SU-DHL-6 (cell line): ENCODE data around the gene TRAPPC4.
"Not testable (repeated sequence)": the region's sequence is repeated elsewhere in the genome, so short reads cannot be mapped to it uniquely, and the experiment has no call there.

ENCODE experiments used
- H2AFZ ChIP-seq: fragments of 200-600 bp; sonication (generic); 2 replicates; pipeline ENCODE4 v1.6.1; 2014; ENCODE audit warnings: low read depth, mild to moderate bottlenecking, moderate library complexity, mixed read lengths, antibody characterized with exemption, low read length; ENCODE audit not compliant: severe bottlenecking
- H3F3A ChIP-seq: fragments of 200-600 bp; shearing (Covaris generic); 2 replicates; pipeline ENCODE4 v1.6.0; 2016; ENCODE audit warnings: antibody characterized with exemption, mild to moderate bottlenecking; ENCODE audit not compliant: insufficient read depth
- H3K27ac ChIP-seq: fragments of 200-600 bp; sonication (generic); 2 replicates; pipeline ENCODE4 v1.5.1; 2016; ENCODE audit warnings: low read depth, mild to moderate bottlenecking, low read length, moderate library complexity, mixed read lengths
- H3K27me3 ChIP-seq: fragments of 200-600 bp; sonication (generic), shearing (Covaris generic); 2 replicates; pipeline ENCODE4 v1.6.0; 2014; ENCODE audit warnings: mild to moderate bottlenecking, low read length
- H3K36me3 ChIP-seq: fragments of 200-600 bp; sonication (generic); 2 replicates; pipeline ENCODE4 v1.6.1; 2014; ENCODE audit warnings: mild to moderate bottlenecking, low read length, mixed read lengths
- H3K4me2 ChIP-seq: fragments of 300-600, 200-600 bp; shearing (Covaris generic), sonication (generic); 2 replicates; pipeline ENCODE4 v1.6.0; 2014; ENCODE audit warnings: low read length, low read depth, mild to moderate bottlenecking; ENCODE audit not compliant: poor library complexity, severe bottlenecking
- H3K4me3 ChIP-seq: fragments of 200-600 bp; sonication (generic); 2 replicates; pipeline ENCODE4 v1.5.1; 2014; ENCODE audit warnings: antibody characterized with exemption, low read length, mild to moderate bottlenecking, mixed read lengths; ENCODE audit not compliant: insufficient read depth, poor library complexity, severe bottlenecking
- H3K79me2 ChIP-seq: fragments of 200-600 bp; sonication (generic); 2 replicates; pipeline ENCODE4 v1.6.1; 2014; ENCODE audit warnings: mild to moderate bottlenecking, low read length, moderate library complexity; ENCODE audit not compliant: insufficient read depth
- H3K9ac ChIP-seq: fragments of 200-600 bp; sonication (generic); 2 replicates; pipeline ENCODE4 v1.7.0; 2014; ENCODE audit warnings: mild to moderate bottlenecking, low read length
- H3K9me2 ChIP-seq: fragments of 200-600 bp; sonication (generic); replicated peaks from 2 replicates; pipeline ENCODE4 v1.6.1; 2014; ENCODE audit warnings: low read length; ENCODE audit not compliant: insufficient read depth
- H3K9me3 ChIP-seq: fragments of 200-600 bp; sonication (generic); 2 replicates; pipeline ENCODE4 v1.6.1; 2014; ENCODE audit warnings: low read length, mixed read lengths; ENCODE audit not compliant: insufficient read depth
- H4K20me1 ChIP-seq: fragments of 200-600 bp; sonication (generic); 2 replicates; pipeline ENCODE4 v1.6.1; 2014; ENCODE audit warnings: low read depth, mild to moderate bottlenecking, antibody characterized with exemption, low read length, moderate library complexity, mixed read lengths
- EZH2phosphoT487 ChIP-seq: fragments of 200-600 bp; sonication (generic), shearing (Covaris generic); conservative IDR thresholded peaks from 2 replicates; pipeline ENCODE4 v1.6.1; 2018; ENCODE audit warnings: mild to moderate bottlenecking, antibody characterized with exemption, low read length, moderate library complexity, mixed read lengths
- TF ChIP-seq, protein P1 (sequence below): fragments of 200-600 bp; sonication (generic); IDR thresholded peaks from one replicate; pipeline ENCODE4 v1.5.1; 2017; ENCODE audit warnings: antibody characterized with exemption, mild to moderate bottlenecking, low read length, moderate library complexity; ENCODE audit not compliant: insufficient read depth, poor library complexity, severe bottlenecking

Gene TRAPPC4

DNA sequence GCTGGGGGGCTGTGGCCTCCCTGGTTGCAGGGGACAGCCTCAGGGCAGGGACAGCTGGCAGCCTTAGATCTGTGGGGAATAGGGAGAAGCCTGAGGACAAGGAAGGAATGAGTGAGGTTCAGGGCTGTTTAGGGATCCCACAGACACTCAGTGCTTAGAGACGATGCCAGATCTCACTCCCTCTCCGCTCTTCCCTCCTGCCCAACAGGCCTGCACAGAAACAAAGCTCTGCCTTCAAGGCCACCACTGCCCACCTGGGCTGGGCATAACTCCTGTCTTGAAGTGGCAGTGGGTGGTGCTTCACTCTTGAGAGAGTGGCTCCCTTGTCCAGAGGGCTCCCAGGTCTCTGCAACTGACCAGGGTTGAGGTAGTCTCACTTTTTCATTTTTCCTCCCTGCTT, 33.7 kb upstream of the TRAPPC4 start:
- H3K9ac ChIP-seq: no peak overlapping the region
- H2AFZ ChIP-seq: no peak overlapping the region

DNA sequence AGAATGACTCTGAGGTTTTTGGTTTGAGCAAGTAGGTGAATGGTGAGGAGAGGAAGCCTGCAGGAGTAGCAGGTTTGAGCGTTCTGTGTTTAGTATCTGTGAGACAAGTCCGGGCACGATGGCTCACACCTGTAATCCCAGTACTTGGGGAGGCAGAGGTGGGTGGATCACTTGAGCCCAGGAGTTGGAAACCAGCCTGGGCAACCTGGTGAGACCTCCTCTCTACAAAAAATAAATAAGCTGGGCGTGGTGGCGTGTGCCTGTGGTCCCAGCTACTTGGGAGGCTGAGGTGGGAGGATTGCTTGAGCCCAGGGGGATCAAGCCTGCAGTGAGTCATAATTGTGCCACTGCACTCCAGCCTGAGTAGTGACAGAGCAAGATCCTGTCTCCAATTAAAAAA, 30.3 kb upstream of the TRAPPC4 start:
- 0 out of 2 replicates have a peak, but pooled peaks cover 4% of the 10 kb centered on the region for H3F3A ChIP-seq
- no peaks in the 10 kb centered on the region for H3K9me3 ChIP-seq
- H3K4me2 ChIP-seq: no peak overlapping the region
- H3K27me3 ChIP-seq: no peaks in the 10 kb centered on the region
- H3K9me2 ChIP-seq: no peaks in the 10 kb centered on the region
- H3K4me3 ChIP-seq: no peak overlapping the region
- no peak overlapping the region for H2AFZ ChIP-seq
- H4K20me1 ChIP-seq: no peaks in the 10 kb centered on the region
- TF ChIP-seq EZH2phosphoT487: no peak
- TF ChIP-seq, protein P1, sequence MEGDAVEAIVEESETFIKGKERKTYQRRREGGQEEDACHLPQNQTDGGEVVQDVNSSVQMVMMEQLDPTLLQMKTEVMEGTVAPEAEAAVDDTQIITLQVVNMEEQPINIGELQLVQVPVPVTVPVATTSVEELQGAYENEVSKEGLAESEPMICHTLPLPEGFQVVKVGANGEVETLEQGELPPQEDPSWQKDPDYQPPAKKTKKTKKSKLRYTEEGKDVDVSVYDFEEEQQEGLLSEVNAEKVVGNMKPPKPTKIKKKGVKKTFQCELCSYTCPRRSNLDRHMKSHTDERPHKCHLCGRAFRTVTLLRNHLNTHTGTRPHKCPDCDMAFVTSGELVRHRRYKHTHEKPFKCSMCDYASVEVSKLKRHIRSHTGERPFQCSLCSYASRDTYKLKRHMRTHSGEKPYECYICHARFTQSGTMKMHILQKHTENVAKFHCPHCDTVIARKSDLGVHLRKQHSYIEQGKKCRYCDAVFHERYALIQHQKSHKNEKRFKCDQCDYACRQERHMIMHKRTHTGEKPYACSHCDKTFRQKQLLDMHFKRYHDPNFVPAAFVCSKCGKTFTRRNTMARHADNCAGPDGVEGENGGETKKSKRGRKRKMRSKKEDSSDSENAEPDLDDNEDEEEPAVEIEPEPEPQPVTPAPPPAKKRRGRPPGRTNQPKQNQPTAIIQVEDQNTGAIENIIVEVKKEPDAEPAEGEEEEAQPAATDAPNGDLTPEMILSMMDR: no peak
- H3K79me2 ChIP-seq: no peaks in the 10 kb centered on the region
- no peaks in the 10 kb centered on the region for H3K36me3 ChIP-seq
- no peak overlapping the region for H3K9ac ChIP-seq
- no peak overlapping the region for H3K27ac ChIP-seq

More for the DNA sequence above, 33.7 kb upstream of the TRAPPC4 start:
- TF ChIP-seq EZH2phosphoT487: no peak
- TF ChIP-seq, protein P1: no peak
- Histone ChIP-seq H3K27ac (no peak overlapping the region), H3K27me3 (no peaks in the 10 kb centered on the region), H3K36me3 (no peaks in the 10 kb centered on the region), H3K9me2 (no peaks in the 10 kb centered on the region), H3K4me2 (no peak overlapping the region), H3K79me2 (no peaks in the 10 kb centered on the region), H3K4me3 (no peak overlapping the region), H3K9me3 (no peaks in the 10 kb centered on the region), H4K20me1 (no peaks in the 10 kb centered on the region), H3F3A (no peaks in the 10 kb centered on the region)

DNA sequence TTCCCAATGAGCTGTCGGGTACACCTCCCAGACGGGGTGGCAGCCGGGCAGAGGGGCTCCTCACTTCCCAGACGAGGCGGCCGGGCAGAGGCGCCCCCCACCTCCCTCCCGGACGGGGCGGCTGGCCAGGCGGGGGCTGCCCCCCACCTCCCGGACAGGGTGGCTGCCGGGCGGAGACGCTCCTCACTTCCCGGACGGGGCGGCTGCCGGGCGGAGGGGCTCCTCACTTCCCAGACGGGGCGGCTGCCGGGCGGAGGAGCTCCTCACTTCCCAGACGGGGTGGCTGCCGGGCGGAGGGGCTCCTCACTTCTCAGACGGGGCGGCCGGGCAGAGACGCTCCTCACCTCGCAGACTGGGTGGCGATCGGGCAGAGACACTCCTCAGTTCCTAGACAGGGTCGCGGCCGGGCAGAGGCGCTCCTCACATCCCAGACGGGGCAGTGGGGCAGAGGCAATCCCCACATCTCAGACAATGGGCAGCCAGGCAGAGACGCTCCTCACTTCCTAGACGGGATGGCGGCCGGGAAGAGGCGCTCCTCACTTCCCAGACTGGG, 27.0 kb upstream of the TRAPPC4 start:
- H2AFZ ChIP-seq, H3K36me3 ChIP-seq, H3K4me2 ChIP-seq, H3K9ac ChIP-seq, H3F3A ChIP-seq, H3K27me3 ChIP-seq, H3K4me3 ChIP-seq, H3K27ac ChIP-seq, H4K20me1 ChIP-seq, H3K9me3 ChIP-seq, H3K79me2 ChIP-seq, H3K9me2 ChIP-seq: not testable (repeated sequence)

DNA sequence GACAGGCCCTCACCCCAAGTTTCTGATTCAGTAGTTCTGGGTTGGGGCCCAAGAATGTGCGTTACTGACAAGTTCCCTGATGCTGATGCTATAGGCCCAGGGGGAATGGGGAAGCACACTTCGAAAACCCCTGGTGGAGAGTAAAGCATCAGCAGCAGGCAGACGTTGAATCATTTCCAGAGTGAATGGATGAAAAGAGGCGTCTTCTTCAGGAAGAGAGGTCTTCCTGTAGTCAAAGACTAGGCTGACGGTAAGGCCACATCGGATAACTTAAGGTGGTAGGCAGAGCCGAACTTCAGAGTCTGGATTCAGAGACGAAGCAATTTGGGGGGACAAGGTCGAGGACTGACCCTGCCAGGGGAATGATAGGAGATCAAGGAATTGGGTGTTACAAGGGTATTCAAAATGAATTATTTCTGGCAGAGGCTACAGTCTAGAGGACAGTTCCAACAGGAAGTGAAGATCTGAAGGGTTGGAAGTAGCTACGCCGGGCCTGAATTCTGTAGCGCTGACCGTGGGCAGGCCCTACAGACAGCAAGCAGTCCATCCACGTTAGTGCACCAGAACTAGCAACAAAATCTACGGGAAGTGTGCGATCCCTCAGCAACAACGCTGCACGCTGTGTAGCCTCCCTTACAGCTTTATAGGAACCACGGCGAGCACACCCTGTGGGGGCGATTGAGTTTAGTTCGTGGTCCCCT, 21.5 kb upstream of the TRAPPC4 start:
- Histone ChIP-seq H3K4me3 (peak overlapping the region; percentile 73), H4K20me1 (no peaks in the 10 kb centered on the region), H3K36me3 (no peaks in the 10 kb centered on the region), H3K9ac (peak overlapping the region; percentile 79), H2AFZ (peak overlapping the region; percentile 52), H3K79me2 (peaks cover 40% of the 10 kb centered on the region), H3K9me3 (no peaks in the 10 kb centered on the region), H3K4me2 (peak overlapping the region; percentile 74), H3K27ac (peak overlapping the region; percentile 51), H3K9me2 (no peaks in the 10 kb centered on the region), H3K27me3 (no peaks in the 10 kb centered on the region), H3F3A (no peaks in the 10 kb centered on the region)
- no peak for TF ChIP-seq EZH2phosphoT487
- TF ChIP-seq, protein P1: no peak
